NCI-H1436 (cell line): Measurements from ENCODE around the gene CTPS1.

Source experiments
- DNase-seq: peaks from one replicate; lab custom pipeline; 2025; lab: John Stamatoyannopoulos, UW

CTPS1 gene

DNA sequence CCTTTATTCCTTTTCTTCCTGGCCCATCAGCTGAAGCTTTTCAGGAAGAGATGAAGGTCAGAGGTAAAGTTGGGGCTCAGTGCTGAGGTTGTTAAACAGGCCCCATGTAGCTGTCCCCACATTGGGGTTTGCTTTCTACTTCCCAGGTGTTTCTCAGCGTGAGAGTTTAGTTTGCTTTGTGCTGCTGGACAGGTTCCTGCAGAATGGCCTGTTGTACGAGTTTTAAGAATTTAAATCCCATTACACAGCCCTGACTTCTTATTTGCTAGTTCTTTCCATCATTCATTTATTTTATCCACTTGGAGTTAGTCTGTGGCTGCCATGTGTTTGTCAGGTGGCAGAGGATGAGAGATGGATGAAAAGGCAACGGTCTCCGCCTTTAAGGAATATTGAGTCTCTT, 19.2 kb downstream of the CTPS1 start:
- DNase-seq: no peak

DNA sequence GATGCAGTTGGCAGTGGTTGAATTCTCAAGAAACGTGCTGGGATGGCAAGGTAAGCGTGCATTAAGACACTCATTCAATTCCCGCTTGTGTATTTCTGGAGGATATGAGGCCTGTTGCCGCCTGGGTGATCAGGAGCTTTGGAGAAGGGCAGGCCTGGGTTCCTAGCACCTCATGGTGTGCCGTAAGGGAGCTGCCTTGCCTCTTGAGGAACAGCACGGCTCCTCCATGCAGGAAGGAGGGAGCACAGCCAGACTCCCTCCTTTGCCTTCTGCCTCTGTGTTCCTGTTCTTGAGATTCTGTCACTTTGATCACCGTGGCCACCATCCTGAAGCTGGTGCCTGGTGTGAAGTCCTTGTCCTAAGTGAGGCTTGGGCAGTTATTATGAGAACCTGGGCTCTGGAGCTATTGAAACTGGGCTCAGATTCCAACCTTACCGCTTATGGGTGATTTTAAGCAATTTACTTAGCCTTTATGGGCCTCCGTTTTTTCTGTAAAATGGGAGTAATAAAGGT, 23.7 kb downstream of the CTPS1 start:
- DNase-seq: no peak

DNA sequence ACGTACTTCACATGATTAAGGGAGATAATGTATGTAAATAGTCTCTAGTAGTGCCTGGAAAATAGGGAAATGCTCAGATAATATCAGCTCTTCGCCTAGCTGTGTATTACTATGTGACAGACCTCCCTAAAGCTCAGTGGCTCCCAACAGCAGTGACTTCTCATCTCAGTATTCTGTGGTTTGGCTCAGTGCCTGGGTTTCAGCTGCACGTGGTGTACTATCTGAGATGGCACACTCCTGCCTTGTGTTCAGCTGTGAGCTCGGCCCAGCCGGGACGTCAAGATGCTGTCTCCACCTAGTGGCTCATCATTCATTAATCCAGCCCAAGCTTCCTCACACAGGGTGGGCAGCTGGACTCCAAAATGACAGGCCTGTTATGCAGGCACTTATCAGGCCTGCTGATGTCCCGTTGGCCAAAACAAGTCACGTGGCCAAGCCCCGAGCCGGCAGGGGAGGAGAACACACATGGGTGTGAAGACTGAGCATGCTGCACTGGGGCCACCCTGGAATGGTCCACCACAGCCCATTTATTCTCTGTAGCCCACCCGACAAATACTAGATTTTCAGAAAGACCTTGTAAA, 24.2 kb downstream of the CTPS1 start:
- DNase-seq: no peak

DNA sequence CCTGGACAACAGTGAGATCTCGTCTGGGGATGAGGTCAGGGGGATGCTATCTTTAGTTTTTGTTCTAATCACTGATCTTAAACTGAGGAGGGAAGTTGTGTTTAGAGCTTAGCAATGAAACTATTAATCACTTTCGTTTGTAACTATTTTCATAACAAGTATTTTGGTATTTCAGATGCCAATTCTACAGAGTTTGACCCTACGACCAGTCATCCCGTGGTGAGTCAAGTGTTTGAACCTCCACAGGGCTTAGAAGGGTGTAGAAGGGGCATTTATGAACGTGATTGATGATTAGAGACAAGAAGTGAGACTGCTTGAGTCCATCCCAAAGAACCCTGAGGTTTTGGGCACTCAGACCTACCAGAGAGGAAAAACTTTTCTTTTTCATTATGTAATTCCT, 26.4 kb downstream of the CTPS1 start:
- DNase-seq: no peak

DNA sequence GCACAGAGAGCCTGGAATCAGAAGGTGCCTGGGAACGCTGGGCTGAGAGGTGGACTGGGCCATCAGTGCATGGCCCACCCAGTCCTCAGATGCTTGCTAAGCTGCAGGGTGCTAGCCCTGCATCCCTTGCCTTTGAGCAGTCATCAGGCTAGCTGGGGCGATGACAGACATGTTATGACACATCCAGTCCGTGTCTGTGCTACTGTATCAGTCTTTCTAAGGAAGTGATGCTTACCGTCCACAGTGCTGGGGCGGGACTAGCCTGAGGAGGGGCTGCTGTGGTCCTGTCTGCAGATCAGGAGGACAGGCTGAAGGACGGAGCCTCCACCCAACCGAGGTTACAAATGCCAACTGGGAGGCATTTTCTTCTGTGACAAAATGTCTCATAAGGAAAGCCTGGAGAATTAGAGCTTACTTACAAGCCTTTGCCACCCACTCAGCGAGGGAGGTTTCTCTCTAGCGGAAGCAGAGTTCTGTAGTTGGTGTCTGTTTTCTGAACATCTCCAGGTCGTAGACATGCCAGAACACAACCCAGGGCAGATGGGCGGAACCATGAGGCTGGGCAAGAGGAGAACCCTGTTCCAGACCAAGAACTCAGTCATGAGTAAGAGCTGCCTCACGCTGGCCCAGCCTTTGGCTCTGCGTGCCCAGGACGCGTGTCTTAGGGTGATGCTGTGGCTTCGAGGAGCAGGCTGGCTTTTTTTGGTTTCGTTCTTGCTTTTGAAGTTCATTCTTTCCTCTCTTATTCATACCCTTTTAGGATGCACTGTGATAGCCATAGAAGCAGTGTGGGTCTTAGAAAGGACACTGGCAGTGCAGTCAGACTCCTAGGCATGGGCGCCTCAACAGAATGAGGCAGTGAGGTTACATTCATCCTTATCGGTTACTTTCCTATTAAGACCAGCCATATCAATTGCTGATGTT, 27.7 kb downstream of the CTPS1 start:
- DNase-seq: no peak

DNA sequence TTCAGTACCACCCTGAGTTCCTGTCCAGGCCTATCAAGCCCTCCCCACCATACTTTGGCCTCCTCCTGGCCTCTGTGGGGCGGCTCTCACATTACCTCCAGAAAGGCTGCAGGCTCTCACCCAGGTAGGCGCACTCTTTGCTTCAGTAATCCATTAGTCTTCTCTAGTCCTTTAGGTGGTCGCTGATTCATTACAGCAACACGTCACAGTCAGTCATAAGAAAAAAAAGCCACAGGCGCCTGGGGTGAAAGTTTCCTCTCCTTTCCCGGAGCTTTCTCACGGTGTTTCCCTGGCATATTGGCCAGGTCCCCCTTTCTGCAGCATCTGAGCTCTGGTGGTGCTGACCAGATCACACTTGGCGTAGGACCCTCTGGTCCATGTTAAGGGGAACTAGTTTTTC, 30.0 kb downstream of the CTPS1 start:
- DNase-seq: no peak

DNA sequence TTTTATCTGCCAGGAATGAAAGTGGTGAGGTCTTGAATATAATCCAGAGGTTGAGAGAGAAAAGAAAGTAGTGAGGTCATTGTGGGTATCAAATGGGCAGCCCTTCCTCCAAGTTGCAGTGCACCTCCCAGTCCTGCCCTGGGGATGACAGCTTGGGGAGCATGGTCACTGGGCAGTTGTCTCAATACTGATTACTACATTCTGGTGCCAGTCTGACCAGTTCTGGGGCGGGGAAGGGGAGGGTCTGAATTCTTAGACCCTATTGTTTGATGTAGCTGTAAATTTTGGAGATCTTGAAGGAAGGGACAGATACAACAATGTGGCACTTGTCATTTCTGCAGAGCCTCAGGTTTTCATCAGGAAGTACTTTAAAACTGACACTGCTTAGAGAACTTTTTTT, 30.8 kb downstream of the CTPS1 start:
- no peak for DNase-seq

DNA sequence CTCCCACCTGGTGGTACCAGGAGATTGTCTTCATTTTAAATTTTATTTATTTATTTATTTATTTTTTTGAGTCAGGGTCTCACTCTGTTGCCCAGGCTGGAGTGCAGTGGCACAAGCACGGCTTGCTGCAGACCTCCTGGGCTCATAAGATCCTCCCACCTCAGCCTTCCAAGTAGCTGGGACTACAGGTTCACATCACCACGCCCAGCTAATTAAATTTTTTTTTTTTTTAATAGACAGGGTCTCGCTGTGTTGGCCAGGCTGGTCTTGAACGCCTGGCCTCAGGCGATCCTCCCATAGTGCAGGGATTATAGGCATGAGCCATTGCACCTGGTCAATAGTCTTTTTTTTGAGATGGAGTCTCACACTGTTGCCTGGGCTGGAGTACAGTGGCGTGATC, 33.5 kb downstream of the CTPS1 start:
- no peak for DNase-seq

DNA sequence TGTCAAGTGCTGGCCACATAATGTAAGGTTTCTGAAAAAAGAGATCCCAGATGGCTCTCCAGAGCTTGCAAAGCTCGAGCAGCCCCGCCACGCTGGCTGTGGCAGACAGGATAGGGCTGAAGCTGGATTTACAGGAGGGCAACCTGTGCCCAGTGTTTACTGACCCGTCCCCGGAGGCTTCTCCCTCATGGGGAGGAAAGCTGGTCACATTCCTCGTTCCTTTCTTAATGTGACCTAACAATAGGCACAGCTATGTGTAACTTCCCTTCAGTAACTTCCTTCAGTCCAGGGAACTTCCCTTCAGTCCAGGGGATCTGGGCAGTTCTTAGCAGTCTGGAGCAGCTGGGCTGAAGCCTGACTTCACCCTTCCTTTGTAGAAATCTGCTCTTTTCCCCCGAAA, 34.3 kb downstream of the CTPS1 start:
- no peak for DNase-seq

DNA sequence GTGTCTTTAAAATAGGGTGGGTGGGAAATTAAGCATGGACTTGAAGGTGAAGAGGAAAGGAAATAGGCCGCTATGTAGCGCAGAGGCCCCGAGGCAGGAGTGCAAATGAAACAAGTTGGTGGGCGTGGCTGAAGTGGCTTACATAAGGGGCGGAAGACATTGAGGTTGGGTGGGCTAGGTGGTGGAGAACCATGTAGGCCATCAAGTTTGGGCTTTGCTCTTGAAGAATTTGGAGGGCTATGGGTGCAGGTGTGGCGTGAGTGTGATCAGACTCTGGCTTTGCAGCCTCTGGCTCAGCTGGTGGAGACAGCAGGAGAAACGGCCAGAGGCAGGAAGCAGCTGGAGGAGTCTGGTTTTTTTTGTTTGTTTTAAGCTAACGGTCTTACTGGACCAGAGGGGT, 35.4 kb downstream of the CTPS1 start:
- no peak for DNase-seq

DNA sequence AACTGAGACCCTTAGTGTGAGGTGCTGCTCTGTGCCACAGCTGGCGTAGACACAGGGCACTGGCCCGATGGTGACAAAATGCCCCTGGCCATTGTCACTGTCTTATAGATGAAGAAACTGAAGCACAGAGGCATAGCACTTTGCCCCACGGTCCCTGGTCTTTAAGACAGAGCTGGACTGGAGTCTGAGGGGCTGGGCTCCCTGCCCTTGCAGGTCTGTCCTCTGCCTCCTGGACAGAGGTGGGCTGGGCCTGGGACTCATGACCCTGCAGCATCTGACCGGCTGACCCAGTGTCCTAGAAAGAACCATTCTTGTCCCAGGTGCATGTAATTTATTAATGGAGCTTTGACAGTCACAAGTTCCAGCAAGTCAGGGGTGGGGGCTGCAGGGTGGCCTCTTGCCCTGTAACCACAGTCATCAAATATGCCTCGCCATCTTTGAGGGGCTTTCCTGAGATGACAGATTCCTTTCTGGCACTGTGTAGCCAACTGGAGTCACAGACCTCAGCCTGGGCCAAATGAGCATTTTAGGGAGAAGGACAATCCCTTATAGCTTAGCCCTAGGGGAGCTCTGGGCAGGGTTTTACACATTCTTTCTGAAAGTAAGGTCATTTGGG, 35.9 kb downstream of the CTPS1 start:
- DNase-seq: no peak

DNA sequence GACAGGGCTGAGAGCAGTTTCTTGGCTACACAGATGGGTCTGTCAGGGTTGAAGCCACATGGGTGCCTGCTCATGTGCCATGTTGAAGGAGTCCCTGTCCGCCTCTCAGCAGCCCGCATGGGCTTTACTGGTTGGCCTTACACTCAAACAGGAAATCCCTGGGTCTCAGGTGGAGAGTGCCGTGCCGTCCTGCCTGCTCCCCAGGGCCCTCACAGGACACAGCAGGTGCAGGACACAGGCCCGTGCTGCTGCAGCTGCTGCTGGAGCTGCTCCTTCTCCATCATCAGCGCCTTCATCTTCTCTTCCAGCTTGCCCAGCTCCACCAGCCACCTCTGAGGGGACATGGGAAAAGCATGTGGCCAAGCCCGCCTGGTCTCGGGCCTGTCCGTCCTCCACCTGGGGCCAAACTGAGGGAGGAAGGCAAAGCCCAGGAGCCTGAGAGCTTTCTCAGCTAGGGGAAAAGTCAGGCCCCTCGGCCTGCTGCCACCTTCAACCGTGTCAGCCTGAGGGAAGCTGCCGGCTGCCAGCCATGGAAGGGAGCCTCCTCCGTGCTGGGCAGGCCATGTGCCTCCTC, 36.5 kb downstream of the CTPS1 start:
- DNase-seq: no peak

DNA sequence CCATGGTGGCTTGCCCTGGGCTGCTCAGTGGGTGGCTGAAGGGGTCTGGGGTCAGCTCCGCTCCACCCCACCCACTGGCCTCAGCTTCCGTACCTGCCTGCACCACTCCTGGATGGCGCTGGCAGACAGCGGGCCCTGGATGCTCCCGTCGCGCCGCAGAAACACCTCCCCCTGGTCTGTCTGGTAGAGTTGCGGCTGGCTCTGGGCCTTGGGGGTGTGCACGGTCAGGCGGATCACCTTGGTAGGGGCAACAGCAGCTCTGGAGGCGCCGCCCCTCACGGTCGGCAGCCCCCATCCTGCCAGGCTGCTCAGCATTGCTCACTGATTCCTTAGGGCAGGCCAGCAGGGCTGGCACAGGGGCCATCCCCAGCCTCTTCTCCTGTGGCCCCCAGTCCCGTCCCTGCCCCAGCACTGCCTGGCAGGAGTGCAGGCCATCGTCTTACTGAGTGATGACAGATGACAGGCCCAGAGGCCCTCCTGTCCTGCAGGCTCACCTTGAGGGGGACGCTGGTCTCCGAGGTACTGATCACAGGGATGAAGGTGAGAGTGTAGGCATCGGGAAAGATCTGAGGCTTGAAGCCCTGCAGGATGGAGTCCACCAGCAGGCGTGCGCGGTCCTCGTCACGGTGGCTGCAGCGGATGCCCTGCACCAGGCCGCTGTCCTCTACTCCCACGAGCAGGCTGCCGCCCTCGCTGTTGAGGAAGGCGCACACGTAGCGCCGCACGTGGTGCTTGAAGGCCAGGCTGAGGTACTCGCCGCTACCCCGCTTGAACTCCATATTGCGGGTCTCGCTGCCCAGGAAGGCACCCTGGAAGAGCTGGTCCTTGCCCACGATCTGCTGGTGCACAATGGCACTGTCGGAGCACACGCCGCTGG, 37.9 kb downstream of the CTPS1 start:
- DNase-seq: no peak

DNA sequence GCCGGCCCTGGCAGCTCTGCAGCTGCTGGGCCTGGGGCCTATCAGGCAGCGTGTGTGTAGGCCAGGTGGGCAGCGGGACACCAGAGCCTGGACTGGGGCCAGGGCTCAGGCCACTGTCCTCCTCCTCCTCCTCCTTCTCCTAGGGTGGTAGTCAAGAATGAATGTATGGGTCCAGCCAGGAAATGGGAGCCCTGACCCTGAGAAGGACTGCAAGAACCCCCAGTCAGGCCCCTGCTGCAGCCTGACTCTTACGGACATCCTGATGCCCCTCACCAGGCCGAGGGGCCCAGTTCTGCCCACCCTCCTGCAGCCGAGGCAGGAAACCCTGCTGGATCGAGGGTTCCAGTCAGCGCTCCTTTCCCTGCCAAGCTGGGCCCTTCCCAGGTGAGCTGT, 38.5 kb downstream of the CTPS1 start:
- DNase-seq: no peak

DNA sequence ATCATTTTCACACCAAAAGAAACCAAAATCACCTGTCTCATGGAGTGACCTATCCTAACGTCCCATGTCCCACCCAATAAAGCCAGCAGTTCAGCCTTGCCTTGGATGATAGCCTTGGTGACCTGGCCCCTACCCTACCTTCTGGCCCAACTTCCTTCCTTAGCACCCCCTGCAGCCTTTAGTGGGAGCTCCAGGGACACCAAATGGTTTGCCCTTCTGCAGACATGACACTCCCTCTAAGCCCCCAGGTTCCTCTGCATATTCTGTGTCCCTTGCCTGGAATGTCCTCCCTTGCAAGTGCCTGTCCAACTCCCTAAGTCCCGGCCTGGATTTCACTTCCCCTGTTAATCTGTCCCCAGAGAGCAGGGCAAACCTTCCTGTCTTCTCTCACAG, 39.9 kb downstream of the CTPS1 start:
- DNase-seq: no peak

DNA sequence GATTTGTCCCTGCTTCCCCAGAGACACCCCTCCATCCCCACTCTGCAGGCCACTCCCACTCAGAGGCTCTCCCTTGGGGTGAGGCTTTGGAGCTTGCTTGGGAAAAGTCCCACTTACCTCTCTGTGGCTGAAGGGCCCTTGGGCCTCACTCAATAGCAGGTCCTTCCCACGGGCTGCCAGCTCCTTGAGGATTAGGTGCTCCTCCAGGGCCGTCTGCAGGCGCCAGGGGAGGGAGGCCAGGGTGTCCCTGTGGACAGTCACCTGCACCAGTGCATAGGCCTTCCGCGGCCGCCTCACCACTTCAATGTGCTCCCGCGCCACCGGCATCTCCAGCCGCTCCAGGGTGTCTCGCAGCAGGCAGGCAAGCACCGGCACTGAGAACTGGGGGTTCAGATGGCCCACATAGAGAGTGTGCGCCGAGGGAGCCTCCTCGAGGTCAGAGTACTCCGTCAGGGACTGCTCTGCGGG, 40.6 kb downstream of the CTPS1 start:
- DNase-seq: no peak

DNA sequence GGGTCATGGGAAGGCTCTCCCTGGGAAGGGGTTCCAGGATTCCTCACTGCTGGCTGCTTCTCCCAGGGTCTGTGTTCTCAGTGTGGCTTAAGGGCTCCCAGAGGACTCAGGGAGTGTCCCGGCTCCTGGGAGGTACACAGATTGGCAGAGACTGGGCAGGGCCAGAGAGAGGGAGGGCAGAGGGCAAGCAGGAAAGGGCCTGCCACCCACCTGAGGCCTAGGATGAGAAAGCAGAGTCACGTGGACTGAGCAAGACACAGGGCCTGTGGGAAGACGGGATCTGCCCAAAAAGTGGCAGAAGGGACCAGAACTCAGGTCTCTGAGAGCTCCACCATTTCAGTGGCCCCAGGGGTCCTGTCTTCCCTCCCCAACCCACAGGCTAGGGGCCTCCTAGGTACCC, 41.2 kb downstream of the CTPS1 start:
- DNase-seq: no peak

DNA sequence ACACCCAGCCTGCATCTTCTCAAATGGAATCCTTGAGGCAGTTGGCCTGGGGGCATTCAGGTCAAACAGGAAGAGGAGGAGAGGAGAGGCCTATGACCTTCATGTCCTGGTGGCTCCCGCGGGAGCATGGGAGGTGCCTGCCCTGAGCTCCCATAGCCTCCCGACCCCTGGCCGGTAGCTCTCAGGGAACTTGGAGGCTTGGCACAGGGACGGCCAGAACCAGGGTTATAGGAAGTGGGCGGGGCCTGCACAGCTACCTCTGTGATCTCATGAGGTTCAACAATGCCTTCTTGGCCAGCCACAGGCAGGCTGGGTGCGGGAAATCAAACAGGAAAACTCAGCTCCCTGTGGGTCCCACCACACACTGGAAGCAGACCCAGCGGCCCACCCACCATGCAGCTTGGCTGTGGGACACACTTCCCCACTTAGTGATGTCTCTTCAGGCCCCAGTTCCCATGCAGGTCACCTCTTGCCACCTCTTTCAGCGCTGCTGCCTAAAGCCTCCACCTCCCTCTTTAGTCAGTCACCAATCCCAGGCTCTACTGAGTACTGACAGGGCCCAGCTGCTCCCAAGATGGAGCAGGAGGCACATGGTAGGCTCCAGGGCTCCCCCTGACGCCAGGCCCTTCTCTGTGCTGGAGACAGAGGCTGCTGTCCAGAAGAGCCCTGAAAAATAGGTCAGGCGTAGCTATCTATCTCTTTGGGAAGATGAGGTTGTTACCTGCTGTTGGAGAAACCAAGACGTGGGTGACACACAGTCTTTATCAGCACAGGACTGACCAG, 42.2 kb downstream of the CTPS1 start, which contains the start of gene SLFNL1:
Gene SLFNL1, minus strand, starts transcription at position 200 of the 783 bp plus-strand sequence. CDS start 1,065 bp downstream, outside the sequence.
- DNase-seq: no peak

DNA sequence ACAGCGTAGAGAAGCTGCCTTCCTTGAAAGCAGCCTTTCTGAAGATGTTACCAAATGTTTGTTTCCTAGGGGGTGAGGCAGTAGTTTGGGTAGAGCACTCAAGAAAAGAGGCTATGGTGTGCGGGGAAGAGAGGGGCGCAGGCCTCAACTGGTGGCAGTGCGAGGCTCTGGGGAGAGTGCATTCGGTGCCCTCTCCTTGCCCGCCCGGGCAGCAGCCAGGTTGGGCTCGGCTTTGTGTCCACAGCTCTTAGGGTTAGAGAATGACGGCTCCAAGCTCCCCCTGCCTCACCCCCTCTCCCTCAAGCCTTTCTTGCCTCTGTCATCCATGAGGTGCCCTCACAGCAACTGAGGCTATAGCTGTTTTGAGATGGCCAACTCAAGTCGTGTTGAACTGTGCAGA, 42.9 kb downstream of the CTPS1 start:
- no peak for DNase-seq

DNA sequence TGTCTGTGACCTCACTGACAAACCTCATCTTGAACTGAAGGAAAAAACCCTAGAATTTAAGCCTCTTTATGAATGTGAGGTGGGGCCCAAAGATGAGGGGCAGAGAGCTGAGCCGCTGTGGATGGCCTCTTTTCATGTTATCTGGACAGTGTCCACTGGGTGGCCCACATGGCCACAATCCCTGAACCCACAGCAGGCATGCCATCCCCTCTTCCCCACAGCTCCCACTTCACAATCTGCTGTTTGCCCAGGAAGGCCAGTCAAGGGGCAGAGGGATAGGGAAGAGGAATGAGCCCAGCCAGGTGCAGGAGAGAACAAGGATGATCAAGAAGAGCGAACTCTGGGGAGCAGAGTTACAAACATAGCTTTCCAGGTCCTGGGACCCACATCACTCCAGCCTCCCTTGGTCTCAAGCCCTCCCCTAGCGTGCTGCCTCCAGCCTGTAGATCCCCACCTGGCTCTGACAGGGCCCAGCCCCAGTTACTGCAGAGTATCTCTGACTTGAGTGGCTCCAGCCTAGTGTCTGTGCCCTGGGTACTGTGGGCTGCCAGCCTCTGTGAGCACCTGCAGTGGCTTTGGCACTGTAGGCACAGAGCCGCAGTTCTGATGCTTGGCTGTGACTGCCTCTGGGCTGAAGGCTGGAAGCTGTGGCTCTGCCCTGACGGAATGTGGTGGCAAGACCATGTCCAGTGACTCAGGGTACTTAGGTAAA, 43.9 kb downstream of the CTPS1 start:
- no peak for DNase-seq
